Stimulated activated CD4-positive, alpha-beta T cell treated with anti-CD3 and anti-CD28 coated beads, Interleukin-4, amount 100 ng/mL, for 4 hours (primary cell): ENCODE data around the gene PLPP4.

ENCODE experiments used
- DNase-seq, 2 experiments: peaks; one replicate each; pipeline ENCODE4 v3.0.0-alpha.2; 2020

PLPP4 gene

DNA sequence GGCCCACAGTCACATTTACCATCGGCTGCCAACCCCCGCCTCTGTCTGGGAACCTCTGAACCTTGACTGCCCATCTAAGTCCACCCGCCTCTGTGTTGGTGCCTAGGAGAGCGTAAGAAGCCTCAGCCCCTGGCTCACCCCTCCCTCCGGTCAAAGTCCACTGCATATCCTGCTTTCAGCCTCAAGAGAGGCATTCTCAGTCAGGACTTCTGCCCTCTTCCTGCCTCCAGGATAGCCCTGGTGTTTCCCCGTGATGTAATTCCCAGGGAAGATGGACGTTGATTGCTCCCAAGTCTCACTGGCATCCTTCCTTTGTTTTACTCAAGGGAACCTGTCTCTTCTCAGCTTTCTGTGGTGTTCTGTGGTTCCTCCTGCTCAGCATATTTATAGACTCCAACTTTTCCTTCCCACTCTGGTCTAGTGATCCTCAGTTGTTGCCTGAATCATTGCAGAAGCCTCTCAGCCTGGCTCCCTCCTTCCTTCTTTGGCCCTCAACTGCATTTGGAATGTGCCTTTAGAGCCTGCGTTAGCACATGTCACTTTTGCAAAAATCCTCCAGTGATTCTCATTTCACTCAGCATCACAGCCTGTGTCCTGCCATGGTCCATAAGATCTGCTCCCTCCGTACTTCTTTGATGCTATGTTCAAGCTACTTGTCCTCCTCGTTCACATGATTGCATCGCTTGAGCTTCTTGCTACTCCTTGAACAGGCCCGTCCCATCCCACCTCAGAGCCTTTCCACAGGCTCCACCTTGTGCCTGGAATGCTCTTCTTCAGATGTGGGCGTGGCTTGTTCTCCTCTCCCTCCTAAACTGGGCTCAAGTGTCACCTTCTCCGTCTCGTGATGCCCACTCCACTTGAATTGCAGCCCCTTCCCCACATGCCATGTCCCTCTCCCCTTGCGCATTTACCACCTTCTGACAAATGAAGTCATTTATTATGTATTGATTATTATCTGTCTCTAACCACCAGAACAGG, 124.2 kb downstream of the PLPP4 start:
- no peak for DNase-seq

DNA sequence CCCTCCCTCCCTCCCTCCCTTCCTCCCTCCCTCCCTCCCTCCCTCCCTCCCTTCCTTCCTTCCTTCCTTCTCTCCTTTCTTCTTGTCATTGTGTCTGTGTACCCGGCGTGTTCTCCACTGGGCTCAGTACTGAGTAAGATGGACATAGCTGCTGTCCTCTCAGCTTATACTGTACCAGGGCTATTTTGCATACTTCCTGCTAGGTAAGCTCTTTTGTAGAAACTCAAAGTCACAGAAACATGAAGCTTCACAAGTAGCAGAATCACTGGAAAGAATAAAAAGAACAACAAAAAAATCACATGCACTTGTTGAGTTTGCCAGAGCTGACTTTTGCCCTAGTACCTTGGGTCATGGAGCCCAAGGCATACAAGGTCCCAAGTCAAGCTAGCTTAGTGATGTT, 125.7 kb downstream of the PLPP4 start:
- DNase-seq = no peak

DNA sequence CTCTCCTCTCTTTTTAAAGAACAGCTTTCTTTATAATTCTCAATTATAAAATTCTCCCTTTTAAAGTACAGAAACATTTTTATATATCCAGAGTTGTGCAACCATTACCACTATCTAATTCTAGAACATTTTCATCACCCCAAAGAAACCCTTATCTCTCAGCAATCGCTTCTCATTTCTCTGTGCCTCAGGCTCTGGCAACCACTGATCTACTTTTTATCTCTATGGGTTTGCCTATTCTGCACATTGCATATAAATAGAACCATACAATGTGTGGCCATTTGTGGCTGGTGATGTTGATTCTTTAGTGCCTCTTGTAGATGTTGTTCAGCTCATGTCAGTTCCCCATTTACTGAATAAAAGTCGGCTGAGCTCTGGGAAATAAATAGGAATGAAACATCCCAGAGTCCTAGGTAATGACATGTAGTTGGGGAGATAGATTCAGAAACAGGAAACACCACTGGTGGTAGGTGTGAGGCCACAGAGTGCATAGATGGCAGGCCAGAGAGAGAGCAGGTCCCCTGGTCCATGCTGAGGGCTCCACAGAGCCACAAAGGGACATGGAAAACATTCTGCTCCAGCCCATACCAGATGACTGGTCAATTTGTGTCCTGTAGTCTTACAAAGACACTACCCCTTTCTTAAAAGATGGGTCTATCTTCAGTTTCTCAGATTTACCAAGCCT, 126.5 kb downstream of the PLPP4 start:
- no peak for DNase-seq

DNA sequence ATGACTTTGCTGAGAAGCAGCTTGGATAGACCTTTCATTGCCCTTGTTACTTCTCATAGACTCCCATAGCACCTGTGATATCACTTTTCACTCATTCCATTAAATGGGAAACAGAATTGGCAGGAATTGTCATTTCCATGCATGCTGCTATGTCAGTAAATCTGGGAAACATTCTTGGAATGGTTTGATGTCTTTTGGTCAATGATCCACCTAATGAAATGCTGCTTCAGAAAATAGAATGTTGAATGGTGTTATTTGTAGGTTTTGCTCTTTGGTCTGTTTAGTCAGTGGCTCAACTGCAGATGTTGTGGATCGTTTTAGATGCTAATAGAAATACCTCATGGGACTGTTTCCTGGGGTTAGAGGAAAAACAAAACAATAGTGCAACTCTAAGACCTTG, 127.8 kb downstream of the PLPP4 start:
- no peak for DNase-seq

DNA sequence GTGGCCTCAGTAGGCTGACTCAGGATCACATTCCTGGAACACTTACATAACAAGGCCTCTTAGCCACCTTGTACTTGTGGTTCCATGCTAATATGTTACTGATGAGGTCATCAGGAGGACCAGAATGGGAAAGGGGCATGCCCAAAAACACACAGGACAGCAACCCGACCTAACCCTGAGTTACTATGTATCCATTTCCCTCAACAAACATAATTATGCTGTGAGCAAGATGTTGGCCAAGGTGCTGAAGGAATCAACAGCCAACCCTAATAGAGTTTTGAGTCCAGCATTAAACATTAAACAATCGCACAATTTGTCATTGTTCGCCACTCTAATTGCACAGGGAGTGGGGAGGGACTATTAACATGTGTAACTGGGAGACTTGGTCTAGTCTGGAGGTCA, 129.4 kb downstream of the PLPP4 start:
- no peak for DNase-seq

DNA sequence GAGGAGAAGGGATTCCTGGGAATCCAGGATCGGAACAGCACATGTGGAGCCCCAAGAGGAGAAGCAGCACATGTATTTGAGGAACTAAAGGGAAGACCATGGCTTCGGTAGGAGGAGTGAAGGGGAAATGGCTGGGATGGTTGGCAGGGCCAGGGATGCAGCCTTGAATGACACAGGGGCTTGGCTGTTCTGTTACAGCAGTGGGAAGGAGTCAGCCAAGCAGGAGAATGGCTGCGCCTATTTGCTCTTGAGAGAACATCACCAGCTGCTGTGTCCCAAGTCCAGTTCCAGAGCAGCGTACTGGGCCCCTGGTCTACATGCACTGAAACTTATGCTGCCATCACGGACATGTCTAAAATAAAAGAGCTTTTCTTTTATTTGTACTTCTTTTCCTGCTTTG, 130.0 kb downstream of the PLPP4 start:
- no peak for DNase-seq

DNA sequence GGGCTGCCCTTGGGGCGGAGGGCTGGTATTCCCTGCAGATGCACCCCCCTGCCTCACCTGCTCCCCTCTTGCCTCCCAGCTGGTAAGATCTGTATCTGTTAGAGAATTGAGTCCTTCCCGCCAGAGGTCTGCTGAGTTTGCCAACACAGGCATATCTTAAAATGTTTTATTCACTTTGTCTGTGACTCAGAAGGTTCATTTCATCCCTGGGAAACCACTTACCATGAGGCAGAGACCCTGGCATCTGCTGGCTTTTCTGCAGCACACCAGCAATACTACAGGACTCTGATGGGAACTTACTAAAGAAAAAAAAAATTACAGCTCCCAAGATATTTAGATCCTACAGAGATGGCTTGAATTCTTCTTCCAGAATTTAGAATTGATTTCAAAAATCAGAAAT, 131.3 kb downstream of the PLPP4 start:
- DNase-seq = no peak

DNA sequence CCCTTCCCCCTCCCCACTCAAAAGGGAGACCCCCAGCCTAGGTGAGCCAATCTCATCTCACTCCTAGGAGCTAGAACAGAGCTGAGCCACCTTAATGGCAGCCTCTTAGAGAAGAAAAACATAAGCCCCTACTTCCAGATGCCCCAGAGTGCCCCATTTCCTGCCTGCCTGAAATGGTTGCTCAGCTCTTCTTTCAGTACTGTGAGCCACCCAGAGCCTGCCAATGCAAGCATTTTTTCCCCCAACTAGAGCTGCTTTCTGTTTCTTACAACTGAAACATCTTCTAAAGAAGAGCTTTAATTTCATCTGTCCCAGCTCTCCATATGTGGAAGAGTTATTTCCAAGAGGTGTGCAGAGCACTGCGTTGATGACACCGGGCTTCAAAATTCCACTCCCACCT, 136.7 kb downstream of the PLPP4 start:
- no peak for DNase-seq

DNA sequence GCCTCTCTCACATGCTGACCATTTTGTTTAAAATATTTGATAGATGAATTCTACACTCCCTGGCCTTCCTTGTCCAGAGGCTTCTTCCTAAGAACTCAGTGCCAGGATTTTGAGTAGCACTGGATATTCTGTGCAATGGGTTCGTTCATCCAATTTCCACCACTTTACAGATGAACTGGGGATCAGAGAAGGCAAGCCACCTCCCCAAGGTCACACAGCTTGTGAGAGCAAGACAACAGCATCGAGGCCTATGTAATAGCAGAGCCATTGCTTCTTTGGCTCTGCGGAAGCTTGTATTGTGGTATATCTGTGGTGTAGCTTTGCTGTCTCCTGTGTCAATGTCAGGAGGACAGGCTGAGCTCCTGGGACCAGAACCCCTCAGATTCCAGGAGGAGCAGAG, 140.9 kb downstream of the PLPP4 start:
- no peak for DNase-seq

DNA sequence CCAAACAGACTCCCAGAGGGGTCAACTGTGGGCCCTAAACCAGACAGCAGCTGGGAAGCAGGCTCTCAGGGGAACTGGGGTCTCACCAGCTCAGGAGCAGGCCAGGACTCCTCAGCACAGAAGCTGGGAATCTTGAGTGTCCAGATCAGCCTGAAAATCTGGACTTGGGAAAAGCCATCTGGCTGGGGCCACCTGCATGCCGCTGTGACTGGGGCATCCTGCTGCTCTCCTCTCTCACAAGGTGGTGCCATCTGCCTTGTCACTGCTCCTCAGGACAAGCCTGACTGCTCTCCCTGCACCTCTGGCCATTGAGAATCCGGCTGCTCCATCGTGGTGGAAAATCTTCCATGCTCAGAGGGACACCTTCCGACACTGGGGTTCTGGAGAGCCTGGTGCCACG, 141.4 kb downstream of the PLPP4 start:
- DNase-seq = no peak

DNA sequence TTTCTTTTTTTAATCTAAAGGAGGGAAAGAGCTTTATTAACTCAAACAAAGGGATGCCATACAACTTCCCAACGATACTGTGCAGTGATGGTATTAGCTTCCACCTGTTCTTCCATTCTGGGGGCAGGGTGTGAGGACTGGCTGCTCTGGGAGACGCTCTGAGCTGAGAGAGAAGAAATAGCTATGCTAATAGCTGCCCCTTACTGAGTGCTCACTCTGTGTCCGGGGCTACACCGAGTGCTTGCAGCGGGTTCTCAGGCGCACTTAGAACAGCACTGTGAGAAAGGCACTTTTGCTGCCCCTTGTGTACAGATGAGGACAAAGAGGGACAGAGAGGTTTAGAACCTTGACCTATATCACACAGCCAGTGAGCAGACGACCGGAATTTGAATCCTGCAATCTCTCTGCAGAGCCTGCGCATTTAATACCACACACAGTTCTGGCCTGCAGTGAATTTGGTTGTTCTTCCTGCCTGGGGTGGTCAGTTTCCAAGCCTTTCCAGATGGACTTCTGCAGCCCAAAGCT, 142.2 kb downstream of the PLPP4 start:
- DNase-seq = no peak

DNA sequence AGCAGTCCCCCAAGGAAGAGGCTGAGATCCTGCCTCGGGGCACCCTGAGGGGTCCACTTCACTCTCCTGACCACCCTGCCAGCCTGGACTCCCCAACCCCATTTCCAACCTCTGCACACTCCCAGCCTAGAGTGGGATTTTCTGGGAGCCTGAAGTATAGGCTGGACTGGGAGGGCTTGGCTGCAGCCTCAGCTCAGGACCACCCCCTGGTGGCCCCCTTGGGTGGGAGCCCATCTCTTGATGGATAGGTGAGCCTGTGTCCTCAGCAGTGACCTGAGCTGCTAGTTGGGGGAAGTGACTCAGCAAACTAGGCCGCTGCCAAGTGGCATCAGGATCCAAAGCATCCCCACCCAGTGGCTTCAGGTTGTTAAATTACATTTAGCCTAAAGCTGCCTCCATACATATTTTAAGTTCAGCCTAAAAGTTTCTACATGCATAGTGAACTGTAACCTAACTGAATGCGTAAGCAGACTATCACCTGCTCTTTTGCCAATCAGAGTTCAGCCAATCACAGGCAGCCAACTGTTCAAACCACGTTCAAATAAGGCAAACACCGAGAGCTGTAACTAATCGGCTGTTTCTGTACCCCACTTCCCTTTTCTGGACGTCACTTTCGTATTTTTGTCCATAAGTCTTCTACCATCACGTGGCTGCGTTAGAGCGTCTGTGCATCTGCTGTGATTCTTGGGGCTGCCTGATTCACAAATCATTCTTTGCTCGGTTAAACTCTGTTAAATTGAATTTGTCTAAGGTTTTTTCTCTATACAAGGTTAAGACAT, 144.0 kb downstream of the PLPP4 start:
- DNase-seq = no peak

DNA sequence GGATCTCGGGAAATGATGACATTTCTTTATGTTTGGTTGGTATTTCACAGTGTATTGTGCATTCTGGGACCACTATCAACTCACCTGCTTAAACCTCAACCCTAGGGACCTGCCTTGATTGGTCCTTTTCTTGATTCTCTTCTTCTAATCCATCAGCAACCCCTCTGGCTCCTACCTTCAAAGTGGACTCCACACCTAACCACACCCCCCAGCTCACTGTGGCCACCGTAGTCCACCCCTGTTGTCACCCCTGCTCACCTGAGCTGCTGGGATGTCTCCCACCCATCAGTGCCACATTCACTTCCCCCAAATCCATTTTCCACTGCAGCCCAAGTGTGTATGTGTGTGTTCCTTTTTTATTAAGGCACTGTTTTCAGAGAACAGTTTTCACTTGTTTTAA, 145.0 kb downstream of the PLPP4 start:
- no peak for DNase-seq

DNA sequence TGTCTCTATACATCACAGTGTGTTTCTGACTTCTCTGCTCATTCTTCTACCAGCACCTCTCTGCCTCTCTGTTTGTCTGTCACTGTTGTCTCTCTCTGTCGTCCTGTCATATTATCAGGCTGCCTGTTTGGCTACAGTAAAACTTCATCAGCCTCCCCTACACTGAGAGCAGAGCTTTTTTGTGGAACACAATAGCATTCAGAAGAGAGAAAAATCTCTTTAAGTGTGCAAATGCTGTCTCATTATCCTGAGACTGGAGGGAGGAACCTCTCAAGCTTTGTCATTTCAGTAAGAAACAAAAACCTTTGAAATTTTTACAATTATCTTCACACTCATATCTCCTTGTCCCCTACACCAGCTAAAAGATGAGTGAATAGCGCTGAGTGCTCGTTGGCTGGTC, 148.4 kb downstream of the PLPP4 start:
- DNase-seq = no peak

DNA sequence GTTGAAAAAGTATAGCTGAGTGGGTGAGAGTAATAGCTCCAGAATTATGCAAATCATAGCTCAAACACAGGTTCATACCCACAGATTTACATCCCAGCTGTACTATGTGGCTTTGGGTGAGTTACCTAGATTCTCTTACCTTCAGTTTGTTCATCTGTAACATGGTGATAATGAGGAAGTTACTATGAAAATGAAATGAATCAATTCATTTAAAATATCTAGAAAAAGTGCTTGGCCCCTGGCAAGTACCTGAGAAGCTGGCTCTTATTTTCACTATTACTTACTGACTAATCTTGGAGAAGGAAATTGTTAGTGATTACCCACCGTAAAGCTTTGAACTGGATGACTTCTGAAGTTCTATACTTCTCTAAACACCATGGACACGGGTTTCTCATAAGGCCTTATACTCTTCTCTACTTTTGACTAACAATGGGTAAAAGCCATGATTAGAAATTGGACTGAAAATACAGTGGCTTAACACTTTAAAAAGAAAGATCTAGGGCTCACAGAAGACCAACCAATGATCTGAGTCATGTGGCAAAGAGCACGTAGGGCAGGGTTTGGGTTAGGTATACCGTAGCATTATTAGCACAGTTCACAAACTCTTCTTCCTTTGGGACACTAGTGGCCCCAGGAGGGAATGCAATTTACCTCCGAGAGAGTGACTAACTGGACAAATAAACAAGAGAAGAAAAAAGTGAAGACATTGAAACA, 149.2 kb downstream of the PLPP4 start:
- no peak for DNase-seq

DNA sequence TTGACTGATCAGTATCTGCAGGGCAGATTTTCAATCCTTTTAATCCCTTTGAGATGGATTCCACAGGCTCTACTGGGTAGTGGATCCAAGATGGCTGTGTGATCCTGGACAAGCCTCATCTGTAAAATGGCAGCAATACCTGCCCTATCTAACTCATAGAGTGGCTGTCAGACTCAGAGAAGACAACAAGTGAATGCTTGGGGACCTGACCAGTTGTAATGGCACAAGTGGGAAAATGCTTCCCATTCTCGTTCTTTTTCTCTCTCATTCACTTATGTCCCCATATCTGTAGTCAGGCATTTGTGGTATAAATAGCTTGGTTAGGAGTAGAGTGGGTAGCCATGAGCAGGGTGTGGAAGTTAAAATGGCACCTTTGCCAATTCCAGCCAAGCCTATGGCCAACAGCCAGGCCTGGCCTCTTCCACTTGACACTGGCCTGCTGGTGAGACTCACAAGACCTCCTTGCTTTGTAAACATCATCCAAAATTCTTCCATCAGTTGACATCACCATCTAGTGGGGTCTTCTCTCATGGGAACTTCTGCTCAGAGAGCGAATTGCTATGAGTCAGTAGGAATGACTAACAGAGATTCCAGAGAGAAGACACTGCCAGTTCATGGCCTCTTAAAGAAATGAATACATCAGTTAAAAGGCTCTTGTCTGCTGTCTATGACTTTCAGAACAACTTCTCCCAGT, 150.1 kb downstream of the PLPP4 start:
- DNase-seq = no peak

DNA sequence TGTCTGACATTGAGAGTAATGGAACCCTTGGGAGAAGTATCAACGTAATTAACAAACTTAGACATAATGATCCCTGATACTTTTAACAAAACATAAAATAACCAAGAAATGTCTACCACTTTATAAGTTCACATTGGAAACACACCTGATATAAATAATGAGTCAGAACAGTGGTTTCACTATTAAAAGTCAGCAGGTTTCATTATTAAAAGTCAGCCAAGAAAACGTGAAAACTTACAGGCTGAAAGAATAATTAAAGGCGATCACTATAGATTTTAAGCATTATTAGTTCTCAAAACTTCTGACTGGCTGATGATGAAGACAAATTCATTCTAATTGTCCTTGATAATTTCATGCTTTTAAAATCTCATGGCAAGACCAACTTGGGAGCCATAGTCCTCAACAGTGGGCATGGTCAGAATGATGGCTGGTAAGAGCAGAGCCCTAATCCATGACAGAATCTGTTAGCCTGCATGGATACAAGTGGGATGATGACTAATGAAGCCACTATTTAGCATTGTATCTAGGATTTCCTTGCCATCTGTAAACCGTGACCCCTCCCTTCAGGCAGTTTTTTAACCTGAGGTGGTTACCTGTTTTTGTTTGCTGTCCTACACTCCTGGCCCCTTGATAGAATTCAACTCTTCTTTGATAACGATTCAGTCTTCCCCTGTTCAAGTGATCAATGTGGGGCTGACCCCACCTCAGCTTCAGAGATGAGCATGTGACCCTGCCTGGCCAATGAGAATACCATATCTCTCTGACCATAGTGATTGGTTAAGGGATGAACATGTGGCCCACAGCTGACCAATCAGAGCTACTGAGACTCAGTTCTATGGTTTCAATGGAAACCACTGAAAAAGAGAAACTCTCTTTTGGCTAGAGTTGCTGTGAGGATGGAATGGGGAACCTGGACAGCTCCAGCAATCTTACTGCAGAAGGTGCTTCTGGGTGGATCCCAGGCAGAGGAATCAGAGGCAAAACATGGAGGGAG, 151.0 kb downstream of the PLPP4 start:
- no peak for DNase-seq

DNA sequence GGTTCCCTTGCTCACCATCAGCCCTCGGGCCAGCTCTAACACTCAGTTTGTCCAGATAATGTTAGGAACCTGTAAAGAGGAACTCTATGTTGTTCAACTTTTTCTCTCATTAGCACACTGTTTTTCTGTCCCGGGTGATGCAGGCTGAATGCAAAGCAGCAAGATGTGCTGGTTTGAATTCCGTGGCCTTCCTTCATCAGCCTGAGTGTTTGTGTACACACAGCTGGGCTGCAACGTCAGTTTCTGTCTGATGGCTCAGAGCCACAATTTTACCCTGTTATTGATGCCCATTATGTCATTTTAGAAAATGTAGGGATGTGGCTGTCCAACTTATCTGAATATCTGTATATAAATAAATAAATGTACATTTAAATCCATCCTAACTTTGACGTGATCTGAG, 152.0 kb downstream of the PLPP4 start:
- DNase-seq = no peak

DNA sequence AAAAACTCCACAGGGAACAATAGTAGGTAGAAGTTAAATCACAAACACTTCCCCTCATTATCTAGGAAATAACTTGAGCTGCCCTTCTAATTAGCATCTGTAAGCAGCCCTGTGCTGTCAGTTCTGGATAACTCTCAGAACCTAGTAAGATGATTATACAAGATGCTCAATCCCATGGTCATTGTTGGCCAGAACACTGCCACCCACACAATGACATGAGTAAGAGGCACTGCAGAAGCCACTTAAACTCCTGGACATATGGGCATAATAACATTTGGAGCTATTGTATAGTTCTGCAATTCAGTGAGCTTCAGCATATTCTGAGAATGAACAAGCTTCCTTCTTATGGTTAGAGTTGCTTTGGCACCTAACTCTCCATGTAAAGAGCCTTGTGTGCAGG, 153.8 kb downstream of the PLPP4 start:
- no peak for DNase-seq

DNA sequence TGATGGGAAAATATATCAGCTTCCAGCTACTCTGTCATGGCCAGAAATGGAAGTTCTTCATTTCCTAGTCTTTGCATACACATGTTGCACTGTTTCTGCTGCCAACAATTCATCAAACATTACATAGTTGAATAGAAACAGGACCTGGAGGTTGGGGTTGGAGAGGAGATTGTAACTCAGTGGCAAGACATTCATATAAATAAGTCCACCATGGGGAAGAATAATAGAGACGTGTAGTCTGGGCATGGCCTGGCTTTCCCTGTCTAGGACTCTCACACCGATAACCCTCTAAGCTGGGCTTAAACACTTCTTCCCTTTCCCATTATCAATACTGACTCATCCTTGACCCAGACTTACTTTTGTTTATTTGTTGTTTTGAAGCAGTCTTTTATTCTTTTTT, 155.7 kb downstream of the PLPP4 start:
- DNase-seq = no peak

DNA sequence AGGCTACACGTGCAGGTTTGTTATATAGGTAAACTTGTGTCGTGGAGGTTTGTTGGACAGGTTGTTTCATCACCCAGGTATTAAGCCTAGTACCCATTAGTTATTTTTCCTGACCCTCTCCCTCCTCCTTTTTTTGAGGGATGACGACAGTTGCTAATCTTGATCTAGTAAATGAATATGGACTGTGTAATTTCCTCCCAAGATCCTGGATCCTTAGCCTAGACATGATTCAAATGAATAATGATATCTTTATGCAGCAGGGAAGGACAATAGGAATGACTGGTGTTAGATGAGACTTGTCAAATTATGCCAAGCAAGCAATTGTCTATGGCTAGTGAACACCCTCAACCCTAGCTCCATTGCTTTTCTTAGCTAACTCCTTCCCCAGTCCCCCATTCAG, 156.2 kb downstream of the PLPP4 start:
- DNase-seq = no peak
